Cardiac fibroblast (primary cell): ENCODE results near the gene LTBP1.
A peak's percentile ranks its signal among the peaks of the same experiment; 100 is the strongest.
"Not testable (repeated sequence)": the region's sequence is repeated elsewhere in the genome, so short reads cannot be mapped to it uniquely, and the experiment has no call there.

Experiments
- DNase-seq, 2 donors: peaks; one replicate each; pipeline versions ENCODE4 v3.0.0 to v3.0.0-alpha.2; 2010; ENCODE audit warnings: low read depth in 2 of 2
- H3K4me3 ChIP-seq, 2 donors: replicated peaks in 1 of 2; 1 replicate in 1 of 2; 2 replicates in 1 of 2; pipeline ENCODE4 v1.5.1; 2011; ENCODE audit warnings: low read depth in 2 of 2, low read length in 2 of 2, mild to moderate bottlenecking in 2 of 2, moderate library complexity in 1 of 2
- TF ChIP-seq, protein P1 (sequence below): IDR thresholded peaks from one replicate; pipeline ENCODE4 v1.5.1; 2011; ENCODE audit warnings: low read depth, mild to moderate bottlenecking, low read length, inconsistent platforms

The LTBP1 gene

GRCh38 chr2:33051586-33052360, 105.0 kb downstream of the LTBP1 start:
- TF ChIP-seq, protein P1, sequence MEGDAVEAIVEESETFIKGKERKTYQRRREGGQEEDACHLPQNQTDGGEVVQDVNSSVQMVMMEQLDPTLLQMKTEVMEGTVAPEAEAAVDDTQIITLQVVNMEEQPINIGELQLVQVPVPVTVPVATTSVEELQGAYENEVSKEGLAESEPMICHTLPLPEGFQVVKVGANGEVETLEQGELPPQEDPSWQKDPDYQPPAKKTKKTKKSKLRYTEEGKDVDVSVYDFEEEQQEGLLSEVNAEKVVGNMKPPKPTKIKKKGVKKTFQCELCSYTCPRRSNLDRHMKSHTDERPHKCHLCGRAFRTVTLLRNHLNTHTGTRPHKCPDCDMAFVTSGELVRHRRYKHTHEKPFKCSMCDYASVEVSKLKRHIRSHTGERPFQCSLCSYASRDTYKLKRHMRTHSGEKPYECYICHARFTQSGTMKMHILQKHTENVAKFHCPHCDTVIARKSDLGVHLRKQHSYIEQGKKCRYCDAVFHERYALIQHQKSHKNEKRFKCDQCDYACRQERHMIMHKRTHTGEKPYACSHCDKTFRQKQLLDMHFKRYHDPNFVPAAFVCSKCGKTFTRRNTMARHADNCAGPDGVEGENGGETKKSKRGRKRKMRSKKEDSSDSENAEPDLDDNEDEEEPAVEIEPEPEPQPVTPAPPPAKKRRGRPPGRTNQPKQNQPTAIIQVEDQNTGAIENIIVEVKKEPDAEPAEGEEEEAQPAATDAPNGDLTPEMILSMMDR = no peak
- no peak overlapping the region for H3K4me3 ChIP-seq
- DNase-seq = peak; percentile 33 to 81

DNA sequence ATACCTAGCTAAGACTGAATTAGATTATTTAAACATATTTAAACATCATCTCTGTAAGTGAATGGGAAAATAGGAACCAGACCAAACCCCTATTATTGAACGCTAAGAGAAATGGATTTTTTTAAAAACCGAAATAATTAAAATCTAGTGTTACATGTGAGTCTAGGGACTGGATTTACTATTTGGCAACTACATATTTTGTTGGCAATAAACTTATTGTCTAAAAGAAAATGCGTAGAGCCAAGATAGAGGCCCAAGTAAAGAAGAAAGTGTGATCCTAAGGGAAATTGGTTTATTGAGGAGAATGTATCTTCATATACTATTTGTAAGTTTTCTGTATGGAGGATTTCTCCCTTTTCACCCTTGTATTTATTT, 105.6 kb downstream of the LTBP1 start:
- H3K4me3 ChIP-seq = no peak overlapping the region
- no peak for DNase-seq
- TF ChIP-seq, protein P1 = no peak

DNA sequence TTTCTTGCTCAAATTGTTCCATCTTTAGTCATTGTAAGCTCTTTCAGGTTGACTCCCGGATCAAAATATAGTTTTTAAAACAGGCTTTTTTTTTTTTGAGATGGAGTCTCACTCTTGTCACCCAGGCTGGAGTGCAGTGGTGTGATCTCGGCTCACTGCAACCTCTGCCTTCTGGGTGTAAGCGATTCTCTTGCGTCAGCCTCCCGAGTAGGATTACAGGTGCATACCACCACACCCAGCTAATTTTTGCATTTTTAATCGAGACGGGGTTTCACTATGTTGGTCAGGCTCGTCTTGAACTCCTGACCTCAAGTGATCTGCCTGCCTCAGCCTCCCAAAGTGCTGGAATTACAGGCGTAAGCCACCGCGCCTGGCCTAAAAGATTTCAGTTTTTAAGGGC, 106.0 kb downstream of the LTBP1 start:
- H3K4me3 ChIP-seq, DNase-seq: not testable (repeated sequence)

DNA sequence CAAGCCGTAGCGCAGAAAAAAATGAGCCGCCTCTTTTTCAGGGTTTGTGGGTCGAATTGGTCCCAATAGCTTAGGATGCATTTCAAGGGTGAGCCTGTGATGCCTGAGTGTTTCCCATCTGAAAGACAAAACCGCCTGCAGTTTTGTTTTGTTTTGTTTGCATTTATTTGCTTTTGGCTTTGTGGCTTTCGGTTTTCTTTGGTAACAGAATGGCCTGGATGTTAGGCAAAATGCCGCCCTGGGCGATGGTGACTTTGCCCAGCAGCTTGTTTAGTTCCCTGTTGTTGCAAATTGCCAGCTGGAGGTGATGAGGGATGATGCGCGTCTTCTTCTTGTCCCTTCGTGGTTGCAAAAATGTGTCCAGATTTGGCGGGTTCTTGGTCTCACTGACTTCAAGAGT, 109.4 kb downstream of the LTBP1 start:
- H3K4me3 ChIP-seq = no peak overlapping the region
- TF ChIP-seq, protein P1 = no peak
- DNase-seq = no peak

GRCh38 chr2:33057307-33058028, 110.7 kb downstream of the LTBP1 start:
- not testable (repeated sequence) for DNase-seq, H3K4me3 ChIP-seq

DNA sequence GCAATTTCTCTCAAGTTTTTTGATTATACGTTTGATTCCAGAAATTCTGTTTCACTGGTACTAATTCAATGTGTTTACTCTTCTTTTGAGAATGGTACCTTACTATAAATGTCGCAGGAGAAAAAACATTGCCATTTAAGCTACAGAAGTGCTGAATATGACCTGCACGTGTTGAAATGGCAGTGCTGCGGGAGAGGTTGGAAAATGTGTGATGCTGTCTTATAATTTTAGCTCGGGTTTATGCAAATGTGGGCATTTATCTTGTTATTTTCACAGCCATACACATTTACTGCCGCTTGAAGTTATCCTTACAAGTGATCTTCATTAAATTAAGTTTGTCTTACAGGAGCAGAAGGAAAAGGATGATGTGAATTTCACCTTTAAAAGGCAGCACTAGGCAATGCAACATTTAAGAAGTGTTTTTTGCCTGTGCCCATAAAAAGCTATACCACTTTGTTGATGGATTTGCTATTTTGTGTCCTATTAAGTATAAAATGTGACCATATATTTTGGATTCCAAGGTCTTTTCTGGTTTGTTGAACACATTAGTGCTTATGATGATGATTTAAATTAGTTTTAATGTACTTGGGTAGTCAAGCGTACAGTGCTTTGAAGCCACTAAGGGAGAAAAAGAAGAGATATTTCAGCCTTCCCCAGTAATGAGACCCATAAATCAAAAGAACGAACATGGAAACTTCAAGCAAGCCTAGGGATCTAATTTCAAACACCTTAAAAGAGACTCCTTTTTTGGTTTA, 112.1 kb downstream of the LTBP1 start:
- DNase-seq = no peak
- TF ChIP-seq, protein P1 = no peak
- H3K4me3 ChIP-seq = no peak overlapping the region

- no peak overlapping the region for H3K4me3 ChIP-seq
- DNase-seq = no peak
- TF ChIP-seq, protein P1 = no peak
These were observed 112.9 kb downstream of the LTBP1 start for GRCh38 chr2:33059471-33060156.
